ENCODE measurements around the gene BCAR3. TPM values are rescaled to one million over a fixed set of nuclear protein-coding genes. Genes with fewer than 3 reads are reported as not detected.

BCAR3 gene
- total RNA-seq, 1 experiment from 2014 or later = 112 TPM

GRCh38 chr1:93616221-93616995, 65.2 kb downstream of the BCAR3 start:
- no peak for DNase-seq (ENCODE audit: low read depth)

DNA sequence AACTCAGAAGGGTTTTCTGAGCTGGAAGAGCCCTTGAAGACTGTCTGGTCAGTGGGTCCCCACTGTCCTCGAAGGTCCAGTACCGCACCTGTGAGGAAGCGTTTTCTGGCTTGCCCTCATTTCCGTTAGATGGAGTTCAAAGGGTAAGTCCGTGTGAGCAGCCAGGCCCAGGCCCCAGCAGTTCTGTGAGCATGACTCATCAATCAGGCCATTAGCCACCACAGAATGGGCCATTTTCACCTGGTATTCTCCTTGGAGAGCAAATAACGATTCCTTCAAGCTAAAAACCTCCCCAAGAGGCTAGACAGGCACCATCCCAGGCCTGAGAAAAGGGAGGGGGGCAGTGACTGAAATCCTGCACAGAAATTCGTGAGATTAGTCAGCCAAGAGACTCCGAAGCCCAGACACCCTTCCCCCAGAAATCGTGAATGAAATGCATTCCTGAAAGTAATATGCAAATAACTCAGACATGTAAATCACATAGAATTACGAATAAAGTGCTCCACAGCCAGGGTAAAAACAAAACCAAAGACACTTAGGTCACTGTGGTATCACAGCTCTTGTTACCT, 66.0 kb downstream of the BCAR3 start:
- peak; percentile 80 for DNase-seq (ENCODE audit: low read depth)

- peak; percentile 81 for DNase-seq (ENCODE audit: low read depth)
Measured at GRCh38 chr1:93614986-93615581, 66.6 kb downstream of the BCAR3 start.

DNA sequence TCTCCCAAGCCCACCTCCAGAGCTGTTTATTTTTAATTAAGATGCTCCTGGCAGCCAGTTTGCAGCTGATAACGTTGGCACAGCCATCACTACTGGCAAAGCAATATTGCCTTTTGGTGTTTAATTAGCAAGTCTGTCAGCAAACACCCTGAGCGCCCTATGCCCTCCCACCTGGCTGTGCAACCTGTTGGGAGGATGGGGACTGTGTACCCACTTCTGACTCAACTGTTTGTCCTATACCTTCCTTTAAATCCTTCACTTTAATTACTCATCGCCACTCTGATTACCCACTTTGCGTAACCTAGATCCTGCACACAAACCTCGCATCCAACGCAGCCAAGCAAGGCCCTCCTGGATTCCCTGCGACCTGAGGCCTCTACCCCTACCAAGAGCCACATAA, 67.1 kb downstream of the BCAR3 start:
- no peak for DNase-seq (ENCODE audit: low read depth)

GRCh38 chr1:93613898-93614297, 67.7 kb downstream of the BCAR3 start:
- DNase-seq (ENCODE audit: low read depth) = no peak

DNA sequence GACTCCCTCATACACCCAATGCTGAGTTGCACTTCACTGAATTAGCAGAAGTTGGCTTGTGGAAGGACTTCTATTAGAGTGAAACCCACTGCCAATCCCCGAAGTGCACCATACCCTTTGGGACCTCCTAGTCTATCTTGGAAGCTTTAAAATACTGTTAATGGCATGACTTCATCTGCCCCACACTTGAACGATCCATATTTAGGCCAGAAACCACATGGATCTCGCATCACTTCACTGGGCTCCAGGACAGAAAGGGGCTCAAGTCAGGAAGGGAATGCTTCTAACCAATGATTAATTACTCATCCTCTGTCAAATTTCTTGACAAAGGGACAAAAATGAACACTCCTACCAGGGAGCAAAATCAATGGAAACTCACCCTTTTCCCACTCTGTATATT, 69.1 kb downstream of the BCAR3 start:
- no peak for DNase-seq (ENCODE audit: low read depth)

- no peak for DNase-seq (ENCODE audit: low read depth)
Measured at GRCh38 chr1:93611668-93612067, 70.0 kb downstream of the BCAR3 start.

DNA sequence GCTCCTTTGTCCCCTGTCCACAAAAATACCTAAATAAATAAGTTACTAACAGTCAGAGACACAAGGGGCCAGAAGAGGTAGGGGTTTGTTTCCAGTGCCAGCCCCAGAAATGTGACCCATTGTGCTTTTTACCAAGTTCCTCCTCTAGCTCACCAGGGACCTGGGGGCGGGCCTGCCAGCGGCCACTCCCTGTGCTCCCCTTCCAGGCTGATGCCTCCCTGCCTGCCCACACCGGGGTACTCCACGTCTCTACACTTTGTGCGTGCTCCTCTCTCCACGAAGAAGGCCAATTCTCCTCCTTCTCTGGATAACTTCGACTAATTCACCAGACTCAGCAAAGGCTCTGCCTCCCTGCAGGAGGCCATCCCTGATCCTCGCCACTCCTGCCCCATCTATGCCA, 72.1 kb downstream of the BCAR3 start:
- no peak for DNase-seq (ENCODE audit: low read depth)

DNA sequence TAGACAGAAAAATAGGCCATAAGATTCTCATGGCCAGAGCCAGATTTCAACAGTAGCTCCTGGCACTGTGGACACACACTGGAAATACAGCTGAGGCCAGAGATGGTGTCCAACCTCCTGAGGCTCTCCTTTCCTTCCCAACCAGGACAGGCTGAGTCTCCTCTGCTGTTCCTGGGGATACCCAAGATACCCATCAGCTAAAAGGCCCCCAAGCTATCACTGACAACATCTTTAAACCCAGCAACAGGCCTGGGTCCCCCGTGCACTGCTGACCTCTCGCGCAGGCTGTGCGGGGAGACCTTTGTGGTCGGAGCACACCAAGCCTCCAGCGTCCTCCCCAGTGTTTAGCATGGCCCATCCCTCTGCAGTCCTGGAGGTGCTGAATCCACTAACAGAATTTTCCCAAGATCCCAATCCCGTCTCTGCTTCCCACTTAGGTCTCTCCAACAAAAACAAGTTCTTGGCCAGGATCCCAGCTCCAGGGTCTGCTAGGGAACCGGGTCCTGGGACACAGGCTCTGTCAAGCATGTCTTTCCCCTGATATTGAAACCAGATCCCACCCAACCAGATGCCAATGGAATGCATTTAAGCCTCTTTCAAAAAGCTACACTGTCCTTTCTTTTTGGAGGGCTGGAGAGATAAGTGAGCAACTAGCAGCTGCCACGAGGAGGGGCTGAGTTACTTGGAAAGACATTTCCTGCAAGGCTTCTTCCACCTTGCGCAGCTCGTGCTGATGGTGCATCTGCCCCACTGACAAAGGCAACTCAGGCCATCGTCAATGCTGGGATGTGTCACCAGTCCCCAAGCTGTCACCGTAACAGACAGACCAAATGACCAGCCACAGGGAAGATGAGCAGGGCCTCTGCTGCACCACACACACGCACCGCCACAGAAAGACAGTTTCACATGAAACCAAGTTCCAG, 73.2 kb downstream of the BCAR3 start:
- DNase-seq (ENCODE audit: low read depth) = peak; percentile 71

GRCh38 chr1:93607814-93608186, 73.8 kb downstream of the BCAR3 start:
- peak; percentile 54 for DNase-seq (ENCODE audit: low read depth)

DNA sequence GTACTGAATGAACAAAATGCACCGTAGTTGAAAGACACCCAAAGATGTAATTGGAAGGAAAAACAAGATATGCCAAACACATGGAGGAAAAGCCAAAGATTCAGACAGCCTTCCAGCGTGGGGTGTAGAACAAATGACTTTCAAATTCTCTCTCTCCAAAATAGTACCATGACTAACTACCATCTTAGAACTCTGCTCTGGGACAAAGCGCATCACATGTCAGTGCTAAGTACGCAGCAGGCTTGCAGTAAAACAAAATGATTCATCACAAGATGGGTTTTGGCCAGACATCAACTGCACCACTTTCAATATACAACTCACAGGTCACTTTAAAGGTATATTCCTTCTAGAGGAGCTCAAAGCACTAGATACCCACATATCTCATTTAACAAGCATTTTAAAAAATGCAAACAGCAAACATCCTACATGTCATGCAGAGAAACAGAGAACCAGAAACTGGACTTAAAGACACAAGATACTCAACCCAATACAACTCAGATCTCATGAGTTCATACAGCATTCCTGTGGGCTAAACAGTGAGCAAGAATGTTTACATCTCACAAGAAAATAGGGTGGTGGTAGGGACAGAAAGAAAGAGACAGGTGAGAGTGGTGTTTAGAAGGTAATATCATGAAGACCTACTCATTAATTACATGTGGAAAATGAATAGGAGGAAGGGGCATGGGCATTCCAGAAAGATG, 75.7 kb downstream of the BCAR3 start:
- peak; percentile 93 for DNase-seq (ENCODE audit: low read depth)

DNA sequence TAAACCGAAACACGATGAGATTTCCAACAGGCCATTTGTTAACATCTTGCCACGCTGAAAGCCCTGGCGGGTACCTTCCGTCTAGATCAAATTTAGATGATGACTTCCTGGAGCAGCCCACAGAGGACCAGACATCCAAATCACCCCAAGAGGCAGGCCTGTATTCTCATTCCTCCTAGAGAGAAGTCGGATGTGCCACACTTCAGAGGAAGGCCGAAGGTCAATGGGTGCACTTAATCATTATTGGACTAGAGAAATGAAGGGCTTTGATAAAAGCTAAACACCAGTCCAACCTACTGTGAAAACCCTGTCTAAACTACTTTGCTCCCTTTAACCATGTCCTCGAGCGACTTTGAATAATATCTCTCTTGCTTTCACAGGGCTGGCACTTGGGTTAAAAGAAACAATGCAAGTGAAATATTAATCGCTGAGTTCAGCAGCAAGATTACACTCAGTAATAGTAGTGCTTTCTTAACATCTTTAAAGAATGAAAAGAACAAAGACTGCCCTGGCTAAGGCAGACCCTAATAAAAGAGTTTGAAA, 76.5 kb downstream of the BCAR3 start:
- DNase-seq (ENCODE audit: low read depth) = no peak

- DNase-seq (ENCODE audit: low read depth) = no peak
Measured at GRCh38 chr1:93604411-93604810, 77.2 kb downstream of the BCAR3 start.

DNA sequence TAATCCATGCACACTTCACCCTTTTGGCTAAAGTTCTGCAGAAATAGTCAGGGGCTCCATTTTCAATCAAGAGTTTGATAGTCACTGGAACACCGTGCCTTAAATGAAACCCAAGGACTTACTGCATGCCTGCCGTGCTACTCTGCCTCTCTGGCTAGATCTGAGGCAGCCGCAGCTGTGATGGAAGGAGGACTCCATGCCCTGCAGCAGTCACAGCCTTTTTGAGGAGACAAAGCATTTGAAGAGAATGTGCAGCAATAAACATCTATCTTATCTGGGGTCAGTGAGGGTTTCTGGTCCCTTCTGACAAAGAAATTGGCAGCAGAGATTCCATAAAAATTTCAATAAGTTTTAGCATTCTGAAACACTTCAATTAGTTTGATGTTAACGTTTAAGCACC, 78.0 kb downstream of the BCAR3 start:
- DNase-seq (ENCODE audit: low read depth) = no peak

DNA sequence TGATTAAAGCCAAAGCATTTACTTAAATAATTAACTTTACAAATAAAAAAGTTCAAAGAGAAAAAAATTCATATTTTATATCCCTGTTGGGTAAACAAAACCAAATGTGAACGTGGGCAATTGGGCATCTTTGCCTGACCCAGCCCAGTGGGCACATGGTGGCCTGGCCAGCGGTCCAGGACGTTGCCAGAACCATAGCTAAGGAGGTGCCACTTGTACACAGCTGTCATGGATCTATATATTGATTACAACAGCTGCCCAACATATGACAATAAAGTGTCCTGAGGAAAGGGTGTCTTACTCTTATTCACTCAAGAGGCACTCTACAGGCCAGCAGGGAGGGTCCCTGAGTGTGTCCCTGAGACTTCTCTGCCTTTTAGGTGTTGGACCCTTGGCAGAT, 78.5 kb downstream of the BCAR3 start:
- DNase-seq (ENCODE audit: low read depth) = no peak

- no peak for DNase-seq (ENCODE audit: low read depth)
Measured at GRCh38 chr1:93602101-93602500, 79.5 kb downstream of the BCAR3 start.

- no peak for DNase-seq (ENCODE audit: low read depth)
Measured at GRCh38 chr1:93601686-93602085, 80.0 kb downstream of the BCAR3 start.

- DNase-seq (ENCODE audit: low read depth) = no peak
Measured at GRCh38 chr1:93600663-93601062, 81.0 kb downstream of the BCAR3 start.

DNA sequence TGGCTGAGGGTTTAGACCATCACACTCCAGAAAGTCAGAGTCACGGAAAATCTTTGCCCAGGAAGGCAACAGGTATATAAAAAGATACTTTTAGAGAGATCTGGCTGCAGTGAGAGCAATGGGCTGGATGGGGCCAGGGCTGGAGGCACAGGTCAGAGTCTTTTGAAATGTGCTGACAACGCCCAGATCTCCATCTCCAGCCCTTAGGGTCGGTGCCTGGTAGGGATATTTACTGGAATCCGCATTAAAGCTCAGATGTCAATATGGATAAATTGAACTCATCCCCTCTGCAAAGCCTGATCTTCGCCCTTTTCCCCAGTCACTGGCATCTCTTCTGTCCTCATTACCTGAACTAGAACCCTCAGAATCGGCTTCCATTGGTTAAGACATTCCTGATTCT, 82.2 kb downstream of the BCAR3 start:
- no peak for DNase-seq (ENCODE audit: low read depth)

- no peak for DNase-seq (ENCODE audit: low read depth)
Measured at GRCh38 chr1:93598861-93599439, 82.7 kb downstream of the BCAR3 start.

DNA sequence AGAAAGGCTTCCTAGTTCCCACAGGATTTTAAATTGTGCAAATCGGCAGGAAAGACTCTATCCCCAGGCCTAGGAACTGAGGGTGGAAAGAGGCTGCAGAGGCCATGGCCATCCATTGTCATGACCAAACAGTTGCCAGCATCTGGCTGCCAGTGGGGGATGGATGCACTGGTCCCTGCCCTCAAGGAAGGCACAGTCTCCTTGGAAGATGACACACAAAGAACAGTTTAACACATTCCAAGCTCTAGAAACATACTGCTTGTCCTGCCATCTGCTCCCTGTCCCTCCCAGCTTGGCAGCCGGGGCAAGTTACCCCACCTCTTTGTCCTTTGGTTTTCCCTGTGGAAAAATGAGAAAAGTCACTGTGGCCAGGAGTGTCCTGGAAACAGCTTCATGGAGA, 83.2 kb downstream of the BCAR3 start:
- DNase-seq (ENCODE audit: low read depth) = no peak

Measured in LHCN-M2 (cell line).